CD4-positive, alpha-beta T cell treated with Interleukin-6 for 4 hours (primary cell): Measurements from ENCODE around the gene DEF6.
"Not testable (repeated sequence)": the region's sequence is repeated elsewhere in the genome, so short reads cannot be mapped to it uniquely, and the experiment has no call there.

Source experiments
- DNase-seq: peaks from one replicate; pipeline ENCODE4 v3.0.0-alpha.2; 2020; ENCODE audit warnings: mixed read lengths

The DEF6 gene

DNA sequence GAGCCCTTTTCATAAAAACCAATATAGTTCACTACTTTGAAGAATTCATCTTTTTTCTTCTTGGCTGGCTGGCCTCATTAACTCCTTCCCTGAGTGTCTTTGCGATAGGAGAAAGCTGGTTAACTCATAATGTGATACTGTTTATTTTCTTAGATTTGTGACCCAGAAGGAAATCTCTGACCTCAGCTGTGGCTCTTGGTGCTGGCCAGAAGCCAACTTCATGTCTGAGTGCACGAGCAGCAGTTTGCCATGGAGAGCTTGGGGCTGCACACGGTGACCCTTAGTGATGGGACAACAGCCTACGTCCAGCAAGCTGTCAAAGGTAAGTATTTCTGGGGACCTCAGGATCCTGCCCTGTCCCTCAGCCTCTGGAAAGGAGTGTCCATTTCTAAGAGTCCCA, 16.7 kb upstream of the DEF6 start:
- DNase-seq: no peak

DNA sequence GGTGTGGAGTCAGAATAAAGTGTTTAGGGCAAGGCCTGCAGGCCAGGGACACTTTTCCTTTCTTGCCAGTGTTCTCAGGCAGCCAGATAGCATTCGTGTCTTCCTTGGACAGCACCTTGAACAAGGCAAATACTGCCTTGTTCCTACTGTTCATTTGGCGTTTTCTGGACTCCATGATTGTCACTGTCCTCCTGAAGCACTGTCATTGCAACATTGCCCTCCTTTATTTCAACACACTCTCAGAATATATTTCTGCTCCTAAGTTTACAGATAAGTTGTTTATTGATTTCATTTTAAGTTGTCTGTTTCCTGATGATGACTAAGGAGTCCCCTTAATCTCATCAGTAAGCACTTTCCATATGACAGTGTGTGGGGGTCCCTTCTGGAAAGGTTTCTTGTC, 15.1 kb upstream of the DEF6 start:
- DNase-seq: no peak

DNA sequence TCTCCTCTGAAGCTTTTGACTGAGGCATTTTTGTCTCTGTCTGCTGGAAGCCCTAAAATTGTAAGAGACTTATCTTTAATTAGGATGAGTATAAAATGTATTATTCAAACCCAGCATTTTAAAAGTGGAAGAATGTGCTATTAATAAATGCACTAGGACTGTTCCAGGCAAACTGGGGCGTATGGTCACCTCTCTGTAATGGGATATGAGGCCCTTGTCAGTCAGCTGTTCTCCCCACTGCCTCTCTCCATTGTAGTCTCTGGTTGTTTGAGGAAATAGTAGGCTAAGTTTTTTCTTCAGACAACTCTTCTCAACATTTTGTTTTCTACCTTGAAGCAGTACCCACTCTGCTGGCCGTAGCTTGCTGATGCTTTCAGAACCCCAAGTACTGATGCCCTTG, 14.3 kb upstream of the DEF6 start:
- DNase-seq: no peak

DNA sequence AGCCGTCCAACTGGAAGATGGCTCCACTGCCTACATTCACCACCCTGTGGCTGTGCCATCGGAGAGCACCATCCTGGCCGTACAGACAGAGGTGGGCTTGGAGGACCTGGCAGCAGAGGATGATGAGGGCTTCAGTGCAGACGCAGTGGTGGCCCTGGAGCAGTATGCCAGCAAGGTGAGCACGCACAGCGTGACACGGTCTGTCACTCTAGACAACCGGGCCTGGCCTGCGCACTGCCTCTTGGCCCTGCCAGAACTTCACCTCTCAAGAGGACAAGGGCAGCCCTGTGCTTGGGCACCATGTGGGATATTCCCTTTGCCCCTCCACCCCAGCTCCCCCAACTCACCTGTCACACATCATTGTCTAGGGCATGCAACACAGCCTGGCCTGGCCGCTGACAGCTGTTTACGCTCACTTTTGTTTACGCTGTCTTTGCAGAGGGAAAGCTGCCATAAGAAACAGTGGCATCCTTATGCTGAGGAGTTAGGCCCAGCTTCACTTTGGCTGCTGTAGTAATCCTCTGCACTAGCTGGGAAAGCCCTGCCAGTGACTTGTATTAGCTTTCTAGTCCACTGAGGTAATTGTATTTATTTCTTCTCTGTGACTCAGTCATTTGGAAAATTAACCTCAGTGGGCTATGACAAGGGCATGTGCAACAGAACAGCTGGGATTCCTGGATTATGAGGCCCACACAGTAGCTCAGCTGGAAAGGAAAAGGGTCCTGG, 9.8 kb upstream of the DEF6 start:
- DNase-seq: no peak

DNA sequence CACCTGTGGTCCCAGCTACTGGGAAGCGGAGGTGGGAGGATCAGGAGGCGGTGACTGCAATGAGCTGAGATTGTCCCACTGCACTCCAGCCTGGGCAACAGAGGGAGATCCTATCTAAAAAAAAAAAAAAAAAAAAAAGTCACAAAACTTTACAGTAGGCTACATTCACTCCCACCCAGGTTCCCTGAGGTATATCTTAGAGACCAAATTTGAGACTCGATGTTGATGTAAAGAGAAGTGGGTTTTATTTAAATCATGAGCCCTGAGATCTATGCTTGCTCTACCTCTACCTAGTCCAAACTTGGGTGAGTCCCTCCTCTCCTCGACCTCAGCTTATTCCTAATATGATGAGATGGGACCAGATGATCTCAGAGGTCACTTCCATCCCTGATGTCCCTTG, 8.8 kb upstream of the DEF6 start:
- DNase-seq: no peak

DNA sequence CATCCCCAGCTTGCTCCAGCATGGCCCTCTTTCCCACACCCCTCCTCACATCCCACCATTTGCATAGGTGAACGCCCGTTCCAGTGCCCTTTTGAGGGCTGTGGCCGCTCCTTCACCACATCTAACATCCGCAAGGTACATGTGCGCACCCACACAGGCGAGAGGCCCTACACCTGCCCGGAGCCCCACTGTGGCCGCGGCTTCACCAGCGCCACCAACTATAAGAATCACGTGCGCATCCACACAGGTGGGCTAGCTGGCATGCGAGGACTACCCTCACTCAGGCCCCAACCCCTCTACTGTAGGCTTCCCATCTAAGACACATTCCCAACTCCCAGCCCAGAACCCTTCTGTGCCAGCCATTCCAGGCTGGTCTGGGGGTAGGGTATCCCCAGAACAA, 6.1 kb upstream of the DEF6 start:
- no peak for DNase-seq

DNA sequence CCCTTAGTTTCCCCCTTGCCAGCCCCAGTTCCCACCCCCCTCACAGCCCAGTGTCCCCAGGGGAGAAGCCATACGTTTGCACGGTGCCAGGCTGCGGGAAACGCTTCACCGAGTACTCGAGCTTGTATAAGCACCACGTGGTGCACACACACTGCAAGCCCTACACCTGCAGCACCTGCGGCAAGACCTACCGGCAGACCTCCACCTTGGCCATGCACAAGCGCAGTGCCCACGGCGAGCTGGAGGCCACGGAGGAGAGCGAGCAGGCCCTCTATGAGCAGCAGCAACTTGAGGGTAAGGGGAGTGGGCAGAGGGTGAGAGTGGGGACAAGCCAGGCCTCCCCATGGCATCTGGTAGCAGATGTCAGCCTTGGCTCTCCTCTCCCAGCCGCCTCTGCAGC, 5.1 kb upstream of the DEF6 start:
- DNase-seq: no peak

DNA sequence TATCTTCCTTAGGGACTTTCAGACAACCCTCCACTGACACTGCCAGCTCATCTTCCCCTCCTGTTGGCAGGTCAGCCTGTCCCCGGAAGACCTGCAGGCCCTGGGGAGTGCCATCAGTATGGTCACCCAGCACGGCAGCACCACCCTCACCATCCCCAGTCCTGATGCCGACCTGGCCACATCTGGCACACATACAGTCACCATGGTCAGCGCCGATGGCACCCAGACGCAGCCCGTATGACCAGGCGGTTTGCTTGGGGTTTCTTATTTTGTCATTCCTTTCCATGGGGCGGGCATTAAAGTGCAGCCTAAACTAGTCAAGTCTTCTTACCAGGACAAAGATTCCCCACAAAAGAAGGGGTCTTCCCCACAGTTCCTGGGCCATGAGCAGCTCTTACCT, 3.9 kb upstream of the DEF6 start:
- DNase-seq: no peak

DNA sequence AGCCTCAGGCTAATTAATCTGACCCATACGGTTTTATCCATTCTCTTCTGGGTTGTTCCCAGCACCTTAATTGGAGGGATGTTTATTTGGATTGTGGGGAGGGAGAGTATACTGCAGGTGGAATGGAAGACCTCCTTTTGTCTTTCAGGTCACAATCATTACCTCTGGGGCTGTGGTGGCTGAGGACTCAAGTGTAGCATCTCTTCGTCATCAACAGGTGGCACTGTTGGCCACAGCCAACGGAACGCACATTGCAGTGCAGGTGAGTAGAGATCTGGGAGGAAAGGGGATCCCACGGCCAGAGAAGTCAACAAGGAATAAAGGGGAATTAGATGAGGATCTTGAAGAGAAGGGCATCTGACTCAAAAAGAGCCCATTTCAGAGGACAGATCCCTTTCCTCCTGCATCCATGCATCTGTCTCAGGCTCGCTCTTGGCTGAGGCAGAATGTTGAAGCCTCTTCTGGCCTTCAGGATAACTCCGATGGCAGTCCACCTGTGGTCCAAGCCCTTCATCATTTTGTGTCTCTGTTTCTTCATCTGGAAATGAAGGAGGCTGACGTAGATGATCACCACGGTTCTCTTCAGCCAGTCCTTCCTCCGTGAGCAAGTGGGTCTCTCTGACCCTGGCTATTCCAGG, 3.2 kb upstream of the DEF6 start:
- peak; percentile 72 for DNase-seq

DNA sequence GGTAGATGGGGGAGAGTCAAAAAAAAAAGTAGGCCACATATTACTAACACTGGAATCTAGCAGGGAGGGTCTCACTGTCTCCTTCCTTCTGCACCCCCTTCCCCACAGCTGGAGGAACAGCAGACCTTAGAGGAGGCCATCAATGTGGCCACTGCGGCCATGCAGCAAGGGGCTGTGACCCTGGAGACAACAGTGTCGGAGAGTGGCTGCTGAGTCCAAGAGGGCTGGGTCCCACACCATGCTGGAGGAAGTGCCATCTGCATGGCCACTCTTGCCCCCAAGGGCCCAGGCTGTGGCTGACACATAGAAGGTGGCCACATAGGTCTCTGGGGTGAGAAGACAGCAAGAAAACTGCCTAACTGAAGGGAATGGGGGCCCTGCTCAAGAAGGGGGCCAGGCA, 2.6 kb upstream of the DEF6 start:
- DNase-seq: no peak

DNA sequence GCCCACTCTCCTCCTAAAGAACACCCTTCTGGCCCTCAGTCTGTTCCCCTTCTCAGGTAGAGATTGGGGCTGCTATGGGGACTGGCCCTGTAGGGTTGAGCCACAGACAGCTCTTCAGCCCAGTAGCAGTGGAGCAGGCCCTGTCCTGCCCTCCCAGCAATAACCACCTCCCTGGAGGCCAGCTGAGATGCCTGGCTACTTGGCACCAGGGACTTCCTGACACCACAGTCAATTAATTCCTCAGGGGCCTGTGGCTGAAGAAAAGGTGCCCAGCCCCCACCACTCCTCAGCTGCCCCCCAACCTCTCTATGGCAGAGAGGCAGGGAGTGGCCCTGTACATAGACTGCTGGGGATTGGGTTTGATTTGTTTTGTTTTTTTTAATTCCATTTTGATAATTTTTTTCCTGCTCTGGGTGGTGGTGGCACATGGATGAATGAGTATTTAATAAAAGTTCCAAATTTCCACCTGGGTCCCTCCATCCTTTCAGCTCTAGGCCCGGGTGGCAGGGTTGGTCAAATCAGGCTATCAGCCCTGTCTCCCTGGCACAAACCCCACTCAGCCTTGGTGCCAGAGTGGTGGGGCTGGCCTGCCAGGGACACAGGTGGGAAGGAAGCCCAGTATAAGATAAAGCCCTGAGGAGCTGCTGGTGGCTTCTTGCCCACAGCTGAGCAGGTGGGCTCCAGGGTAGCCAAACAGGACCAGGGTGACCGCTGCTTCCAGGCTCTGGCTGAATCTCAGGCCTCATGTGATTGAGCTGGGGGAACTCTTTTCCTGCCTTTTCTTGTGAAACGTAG, 1.9 kb upstream of the DEF6 start:
- no peak for DNase-seq

DNA sequence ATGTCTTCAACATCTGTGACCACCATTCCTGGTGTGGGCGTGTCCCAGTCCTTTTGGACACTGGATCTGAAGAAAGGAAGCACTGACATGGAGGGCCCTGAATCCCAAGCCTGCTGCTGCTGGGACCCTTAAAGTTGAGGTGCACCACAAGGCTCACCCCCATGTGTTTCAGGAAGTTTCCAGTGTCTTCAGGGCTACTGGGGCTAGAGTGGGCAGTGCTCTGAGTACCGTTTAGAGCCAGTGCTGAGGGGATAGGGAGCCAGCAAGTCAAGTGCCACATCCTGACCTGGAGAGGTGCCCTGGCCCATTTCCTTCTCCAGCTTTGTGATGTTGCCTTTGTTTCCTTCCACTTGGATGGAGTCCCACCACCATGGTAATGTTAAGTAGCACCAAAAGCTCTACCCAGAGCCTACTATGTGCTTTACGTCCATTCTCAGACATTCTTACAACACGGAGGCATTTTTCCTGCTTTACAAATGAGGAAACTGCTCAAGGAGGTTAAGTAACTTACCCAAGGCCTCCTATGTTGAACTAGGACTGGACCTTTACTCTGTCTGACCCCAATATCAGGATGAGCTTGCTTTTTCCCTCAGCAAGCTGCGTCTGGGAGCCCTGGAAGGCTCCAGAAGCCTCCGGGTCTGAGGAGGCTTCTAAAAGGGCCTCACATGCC, 552 bp upstream of the DEF6 start:
- DNase-seq: no peak

DNA sequence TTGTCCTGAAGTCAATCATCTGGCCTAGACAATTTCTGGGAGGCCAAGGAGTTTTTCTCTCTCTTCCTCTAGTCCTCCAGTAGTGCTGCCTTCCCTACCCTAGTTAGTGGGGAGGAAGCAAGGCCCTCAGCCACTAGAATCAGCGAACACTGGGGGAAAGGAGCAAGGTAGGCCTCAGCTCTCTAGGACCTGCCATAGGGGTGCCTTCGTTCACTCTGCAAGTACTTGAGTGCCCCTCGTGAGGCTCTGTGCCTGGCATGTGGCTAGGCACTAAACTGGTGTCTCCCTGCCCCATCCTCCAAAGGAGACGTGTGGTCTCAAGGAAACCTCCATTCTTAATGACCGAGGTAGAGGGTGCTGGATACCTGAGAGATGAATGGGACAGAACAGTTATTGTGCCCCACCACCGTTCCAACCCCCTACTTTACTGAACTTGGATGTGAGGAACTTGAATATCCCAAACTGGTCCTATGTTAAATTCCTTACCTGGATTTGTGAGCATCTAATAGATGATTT, 1.1 kb downstream of the DEF6 start:
- peak; percentile 46 for DNase-seq

DNA sequence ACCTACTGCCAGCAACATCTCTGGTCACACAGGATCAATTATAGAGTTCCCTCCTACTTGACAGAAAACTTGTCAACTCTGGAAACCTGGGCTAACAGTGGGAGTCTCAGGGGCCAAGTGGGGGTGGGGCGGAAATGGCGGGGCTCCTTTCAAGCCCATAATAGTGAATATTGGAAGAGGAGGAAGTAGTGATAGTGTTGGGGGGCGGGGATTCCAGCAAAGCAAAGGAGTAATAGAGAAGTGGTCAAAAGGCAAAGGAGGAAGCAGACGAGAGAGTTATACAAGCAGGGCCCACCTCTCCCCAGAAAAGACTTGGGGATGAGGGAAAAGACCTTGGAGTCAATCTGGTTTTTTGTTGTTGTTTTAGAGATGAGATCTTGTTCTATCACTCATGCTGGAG, 2.1 kb downstream of the DEF6 start:
- DNase-seq: peak; percentile 69

DNA sequence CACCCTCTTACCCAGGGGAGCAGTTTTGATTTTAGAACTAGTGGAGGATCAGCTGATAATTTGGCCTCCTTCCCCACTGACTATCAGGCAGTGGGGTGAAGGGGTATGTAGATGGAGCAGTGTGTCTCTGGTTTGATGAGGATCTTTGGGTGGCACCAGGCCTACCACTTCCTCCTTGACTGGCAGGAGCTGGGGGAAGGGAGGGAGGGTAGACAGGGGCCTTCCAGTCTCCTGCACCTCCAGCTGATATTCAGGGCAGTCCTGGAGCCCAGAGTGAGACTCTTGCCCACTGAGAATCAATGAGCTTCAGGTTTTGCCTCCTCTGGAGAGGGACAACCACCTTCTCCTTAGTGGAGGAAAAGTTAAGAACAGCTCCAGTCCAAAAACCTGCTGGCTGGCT, 3.2 kb downstream of the DEF6 start:
- DNase-seq: peak; percentile 81

DNA sequence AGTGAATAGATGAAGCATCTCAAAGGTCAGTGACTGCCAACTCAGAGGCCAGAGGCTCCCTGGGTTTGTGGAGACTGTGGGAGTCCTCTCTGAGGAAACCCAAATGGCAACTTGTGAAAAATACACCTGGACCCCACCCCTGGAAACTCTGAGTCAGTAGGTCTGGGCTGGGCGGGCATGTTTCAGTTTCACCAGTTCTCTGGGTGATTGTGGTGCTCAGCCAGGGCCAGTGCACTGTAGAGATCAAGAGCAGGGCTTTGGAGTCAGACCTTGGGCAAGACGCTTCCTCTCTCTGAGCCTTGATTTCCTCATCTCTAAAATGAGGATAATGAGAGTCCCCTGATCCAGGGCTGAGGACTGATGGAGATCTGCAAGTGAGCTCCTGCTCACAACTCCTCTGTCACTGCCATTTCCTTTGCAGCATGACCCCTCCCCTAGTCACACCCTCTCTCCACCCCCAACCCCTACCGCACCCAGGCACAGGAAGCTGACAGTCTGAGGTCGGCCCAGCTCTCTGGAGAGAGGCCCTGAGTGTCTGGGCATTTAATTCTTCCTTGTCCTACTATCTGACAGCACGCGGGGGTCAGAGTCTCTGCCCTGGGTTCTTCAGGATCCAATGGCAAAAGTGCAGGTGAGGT, 5.1 kb downstream of the DEF6 start:
- peak; percentile 92 for DNase-seq

DNA sequence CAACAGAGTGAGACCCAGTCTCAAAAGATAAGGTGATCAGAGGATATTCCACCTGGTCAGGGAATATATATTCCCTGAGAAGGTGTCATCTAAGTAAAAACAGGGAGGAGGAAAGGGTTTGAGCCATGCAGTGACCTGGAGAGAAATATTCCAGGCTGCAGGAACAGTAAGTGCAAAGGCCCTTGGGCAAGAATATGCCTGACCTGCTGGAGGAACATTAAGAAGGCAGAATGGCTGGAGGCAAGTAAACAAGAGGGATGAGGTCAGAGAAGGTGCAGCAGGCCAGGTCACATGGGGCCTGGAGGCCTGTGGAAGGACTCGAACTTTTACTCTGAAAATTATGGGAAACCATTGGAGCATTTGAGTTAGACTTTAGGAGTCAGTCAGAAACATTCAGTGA, 6.7 kb downstream of the DEF6 start:
- no peak for DNase-seq

DNA sequence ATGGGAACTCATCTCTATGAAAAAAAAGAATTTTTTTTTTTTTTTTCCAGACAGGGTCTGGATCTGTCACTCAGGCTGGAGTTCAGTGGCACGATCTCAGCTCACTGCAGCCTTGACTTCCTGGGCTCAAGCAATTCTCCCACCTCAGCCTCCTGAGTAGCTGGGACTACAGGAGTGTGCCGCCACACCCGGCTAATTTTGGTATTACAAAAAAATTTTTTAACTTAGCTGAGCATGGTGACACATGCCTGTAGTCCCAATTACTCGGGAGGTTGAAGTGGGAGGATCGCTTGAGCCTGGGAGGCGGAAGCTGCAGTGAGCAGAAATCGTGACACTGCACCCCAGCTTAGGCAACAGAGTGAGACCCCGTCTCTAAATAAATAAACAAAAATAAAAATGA, 7.5 kb downstream of the DEF6 start:
- DNase-seq: peak; percentile 47

DNA sequence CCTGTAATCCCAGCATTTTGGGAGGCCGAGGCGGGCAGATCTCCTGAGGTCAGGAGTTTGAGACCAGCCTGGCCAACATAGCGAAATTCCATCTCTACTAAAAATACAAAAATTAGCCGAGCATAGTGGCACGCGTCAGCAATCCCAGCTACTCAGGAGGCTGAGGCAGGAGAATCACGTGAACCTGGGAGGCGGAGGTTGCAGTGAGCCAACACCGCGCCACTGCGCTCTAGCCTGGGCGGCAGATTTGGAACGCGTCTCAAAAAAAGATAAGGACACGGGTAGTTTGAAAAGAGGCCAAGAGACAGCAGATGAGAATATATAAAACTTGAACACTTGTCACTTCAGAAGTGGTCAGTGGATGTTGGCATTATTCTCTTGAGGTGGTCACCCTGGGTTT, 9.5 kb downstream of the DEF6 start:
- not testable (repeated sequence) for DNase-seq

DNA sequence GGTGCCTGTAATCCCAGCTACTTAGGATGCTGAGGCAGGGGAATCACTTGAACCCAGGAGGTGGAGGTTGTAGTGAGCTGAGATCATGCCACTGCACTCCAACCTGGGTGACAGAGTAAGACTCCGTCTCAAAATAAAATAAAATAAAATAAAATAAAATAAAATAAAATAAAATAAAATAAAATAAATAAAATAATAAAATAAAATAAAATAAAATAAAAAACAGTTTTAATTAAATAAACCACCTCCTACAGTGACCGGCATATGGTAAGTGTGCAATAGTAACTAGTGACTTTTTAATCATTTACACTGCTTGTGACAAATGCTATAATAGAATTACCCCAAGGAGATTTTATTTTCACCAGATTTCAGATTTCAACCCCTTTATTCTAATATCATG, 10.9 kb downstream of the DEF6 start:
- DNase-seq: not testable (repeated sequence)

DNA sequence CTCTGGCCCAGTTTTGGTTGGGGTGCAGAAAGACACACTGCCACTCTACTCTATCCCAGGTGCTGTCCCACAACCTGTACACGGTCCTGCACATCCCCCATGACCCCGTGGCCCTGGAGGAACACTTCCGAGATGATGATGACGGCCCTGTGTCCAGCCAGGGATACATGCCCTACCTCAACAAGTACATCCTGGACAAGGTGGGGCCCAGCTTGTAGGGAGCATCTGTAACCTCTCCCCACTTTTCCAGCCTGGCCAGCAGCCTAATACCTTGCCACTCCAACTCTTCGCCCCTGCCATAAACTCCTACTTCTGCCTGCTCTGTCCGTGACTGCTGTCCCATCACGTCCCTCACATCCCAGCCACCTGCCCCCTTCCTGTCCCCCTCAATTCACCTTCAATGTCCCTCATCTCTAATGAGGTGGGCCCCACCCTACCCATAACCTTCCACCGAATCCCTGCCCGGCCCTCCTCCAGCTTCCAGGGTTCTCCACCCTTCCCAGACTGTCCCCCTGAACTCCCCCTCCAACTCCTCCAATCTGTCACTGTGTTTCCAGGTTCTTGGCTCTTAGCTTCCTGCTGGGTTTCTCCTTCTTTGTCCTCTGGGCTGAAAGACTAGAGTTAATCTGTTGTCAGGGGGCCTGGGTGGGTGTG, 12.1 kb downstream of the DEF6 start:
- DNase-seq: no peak

DNA sequence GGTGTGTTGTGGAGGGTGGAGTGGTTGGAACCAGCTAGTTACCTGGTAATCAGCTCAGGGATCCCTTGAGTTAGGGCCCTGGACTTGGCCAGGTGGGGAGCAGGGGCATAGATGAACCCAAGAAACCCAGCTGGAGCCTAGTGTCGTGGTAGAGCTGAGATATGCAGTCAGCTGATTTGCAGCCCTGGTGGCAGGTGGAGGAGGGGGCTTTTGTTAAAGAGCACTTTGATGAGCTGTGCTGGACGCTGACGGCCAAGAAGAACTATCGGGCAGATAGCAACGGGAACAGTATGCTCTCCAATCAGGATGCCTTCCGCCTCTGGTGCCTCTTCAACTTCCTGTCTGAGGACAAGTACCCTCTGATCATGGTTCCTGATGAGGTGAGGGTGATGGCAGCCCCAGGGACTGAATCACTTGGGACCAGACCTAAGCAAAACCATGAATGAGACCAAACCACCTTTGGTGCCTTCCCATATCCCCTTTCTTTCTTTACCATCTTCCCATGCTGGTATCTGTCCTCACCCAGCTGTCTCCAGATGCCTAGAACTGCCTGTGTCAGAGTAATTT, 12.7 kb downstream of the DEF6 start:
- peak; percentile 57 for DNase-seq
